ENCODE measurements around the gene GAREM1. TPM values are rescaled to one million over a fixed set of nuclear protein-coding genes. Genes with fewer than 3 reads are reported as not detected.
A peak's percentile ranks its signal among the peaks of the same experiment; 100 is the strongest.

The GAREM1 gene
- total and polyA plus RNA-seq, 8 donors = 2.9 to 55.9 (median 13.5) TPM

DNA sequence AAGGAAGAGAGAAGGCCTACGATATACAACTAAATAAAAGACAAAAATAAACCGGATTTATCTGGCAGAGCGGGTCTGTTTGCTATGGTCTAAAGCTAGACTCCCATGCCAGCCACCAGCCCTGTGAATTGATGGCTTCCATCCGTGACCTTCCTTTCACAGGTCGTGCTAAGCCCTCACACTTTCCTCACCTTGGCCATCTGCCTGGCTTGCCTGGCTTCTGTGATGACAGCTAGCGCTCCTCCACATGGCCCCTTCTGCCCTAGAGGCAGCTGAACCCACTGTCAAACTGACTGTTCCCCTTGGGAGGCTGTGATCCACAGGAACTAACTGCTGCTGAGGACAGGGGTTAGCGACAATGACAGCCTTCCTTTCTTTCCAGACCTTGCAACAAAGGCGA lies 32.5 kb downstream of the GAREM1 start:
- H3K27ac ChIP-seq = no peak overlapping the region
- no peaks in the 10 kb centered on the region for H3K27me3 ChIP-seq
- FAIRE-seq (no peak), DNase-seq (peak in 1 of 6 donors; percentile 36), ATAC-seq (peak in 1 of 4 donors; percentile 18)
- H3K4me3 ChIP-seq = no peak overlapping the region
- no peaks in the 10 kb centered on the region for H3K36me3 ChIP-seq
- intact Hi-C loops (cut with DNase I) = loop anchor here in 1 of 3 donors (10.0 kb wide), 1 partner anchor 53 kb away; no protein-coding TSS in a partner anchor
- H3K4me1 ChIP-seq = peaks cover 17 to 37% (median 20%) of the 10 kb centered on the region in 3 donors
- H3K9me3 ChIP-seq = no peaks in the 10 kb centered on the region
- 77 to 86% methylated on average over 8 of the region's 8 CpGs for WGBS, 2 donors
- TF ChIP-seq, protein P1, sequence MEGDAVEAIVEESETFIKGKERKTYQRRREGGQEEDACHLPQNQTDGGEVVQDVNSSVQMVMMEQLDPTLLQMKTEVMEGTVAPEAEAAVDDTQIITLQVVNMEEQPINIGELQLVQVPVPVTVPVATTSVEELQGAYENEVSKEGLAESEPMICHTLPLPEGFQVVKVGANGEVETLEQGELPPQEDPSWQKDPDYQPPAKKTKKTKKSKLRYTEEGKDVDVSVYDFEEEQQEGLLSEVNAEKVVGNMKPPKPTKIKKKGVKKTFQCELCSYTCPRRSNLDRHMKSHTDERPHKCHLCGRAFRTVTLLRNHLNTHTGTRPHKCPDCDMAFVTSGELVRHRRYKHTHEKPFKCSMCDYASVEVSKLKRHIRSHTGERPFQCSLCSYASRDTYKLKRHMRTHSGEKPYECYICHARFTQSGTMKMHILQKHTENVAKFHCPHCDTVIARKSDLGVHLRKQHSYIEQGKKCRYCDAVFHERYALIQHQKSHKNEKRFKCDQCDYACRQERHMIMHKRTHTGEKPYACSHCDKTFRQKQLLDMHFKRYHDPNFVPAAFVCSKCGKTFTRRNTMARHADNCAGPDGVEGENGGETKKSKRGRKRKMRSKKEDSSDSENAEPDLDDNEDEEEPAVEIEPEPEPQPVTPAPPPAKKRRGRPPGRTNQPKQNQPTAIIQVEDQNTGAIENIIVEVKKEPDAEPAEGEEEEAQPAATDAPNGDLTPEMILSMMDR (IDR thresholded peaks at IDR 0.05) = no peak

GRCh38 chr18:32437100-32437834 lies 33.4 kb downstream of the GAREM1 start:
- no peak overlapping the region for H3K27ac ChIP-seq
- TF ChIP-seq, protein P1 (IDR thresholded peaks at IDR 0.05) = no peak
- no peaks in the 10 kb centered on the region for H3K9me3 ChIP-seq
- 42 to 71% methylated on average over 7 of the region's 7 CpGs for WGBS, 2 donors
- DNase-seq = no peak
- no peak for FAIRE-seq
- ATAC-seq = peak; percentile 45 to 67 (median 49)
- peaks cover 14 to 33% (median 20%) of the 10 kb centered on the region in 3 donors for H3K4me1 ChIP-seq
- H3K36me3 ChIP-seq = no peaks in the 10 kb centered on the region
- H3K27me3 ChIP-seq = no peaks in the 10 kb centered on the region
- intact Hi-C loops (cut with DNase I) = loop anchor here in 1 of 3 donors (10.0 kb wide), 1 partner anchor 52 kb away; no protein-coding TSS in a partner anchor
- no peak overlapping the region for H3K4me3 ChIP-seq

GRCh38 chr18:32435631-32436500 lies 34.8 kb downstream of the GAREM1 start:
- no peaks in the 10 kb centered on the region for H3K27me3 ChIP-seq
- no peak for FAIRE-seq
- ATAC-seq = peak; percentile 28 to 69 (median 56)
- 37 to 45% methylated on average over 5 of the region's 5 CpGs for WGBS, 2 donors
- H3K4me1 ChIP-seq = peaks cover 14 to 33% (median 20%) of the 10 kb centered on the region in 3 donors
- no peaks in the 10 kb centered on the region for H3K36me3 ChIP-seq
- no peak overlapping the region for H3K4me3 ChIP-seq
- TF ChIP-seq, protein P1 (IDR thresholded peaks at IDR 0.05) = no peak
- no peak for DNase-seq
- no peak overlapping the region for H3K27ac ChIP-seq
- no peaks in the 10 kb centered on the region for H3K9me3 ChIP-seq
- intact Hi-C loops (cut with DNase I) = loop anchor here in 1 of 3 donors (10.0 kb wide), 1 partner anchor 51 kb away; no protein-coding TSS in a partner anchor

- Histone ChIP-seq H3K27ac (no peak overlapping the region), H3K9me3 (no peaks in the 10 kb centered on the region), H3K36me3 (no peaks in the 10 kb centered on the region), H3K27me3 (no peaks in the 10 kb centered on the region), H3K4me3 (no peak overlapping the region), H3K4me1 (peaks cover 22 to 40% (median 23%) of the 10 kb centered on the region in 3 donors)
- no peak for DNase-seq
- no peak for FAIRE-seq
- ATAC-seq = no peak
- WGBS, 2 donors = 76 to 96% methylated on average over 2 of the region's 2 CpGs
- TF ChIP-seq, protein P1 (IDR thresholded peaks at IDR 0.05) = no peak
- intact Hi-C loops (cut with DNase I) = loop anchor here in 1 of 3 donors (10.0 kb wide), 1 partner anchor 47 kb away; no protein-coding TSS in a partner anchor
Observed at GRCh38 chr18:32431753-32432152, 38.9 kb downstream of the GAREM1 start.
